ENCODE data around the gene SHH. TPM values are rescaled to one million over a fixed set of nuclear protein-coding genes. Genes with fewer than 3 reads are reported as not detected.

SHH gene
- polyA plus RNA-seq, 1 donor from 2014 or later = 1.5 TPM

DNA sequence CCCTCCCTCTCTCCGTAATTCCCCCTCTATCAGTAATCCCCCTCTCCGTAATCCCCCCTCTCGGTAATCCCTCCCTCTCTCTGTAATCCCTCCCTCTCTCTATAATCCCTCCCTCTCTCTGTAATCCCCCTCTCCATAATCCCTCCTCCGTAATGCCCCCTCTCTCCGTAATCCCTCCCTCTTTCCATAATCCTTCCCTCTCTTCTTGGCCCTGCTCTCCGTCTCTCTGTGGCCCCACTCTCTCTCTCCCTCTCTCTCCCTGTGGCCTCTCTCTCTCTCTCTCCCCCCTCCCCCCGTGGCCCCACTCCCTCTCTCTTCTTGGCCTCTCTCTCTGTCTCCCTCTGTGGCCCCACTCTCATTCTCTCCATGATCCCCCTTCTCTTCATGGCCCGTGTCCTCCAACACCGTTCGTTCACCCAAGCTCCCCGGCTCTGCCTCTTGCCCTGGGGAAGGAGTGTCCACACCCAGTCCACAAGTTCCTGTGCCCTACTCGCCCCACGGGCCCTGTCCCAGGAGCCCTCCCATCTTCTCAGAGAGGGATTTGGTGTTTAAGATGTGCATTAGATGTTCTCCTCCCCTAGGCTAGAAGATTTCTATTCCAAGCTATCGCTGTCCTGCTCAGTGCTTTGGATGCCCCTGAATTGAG, 19.8 kb downstream of the SHH start:
- no peaks in the 10 kb centered on the region for H4K20me1 ChIP-seq (ENCODE audit: insufficient read depth)
- H3K4me2 ChIP-seq (ENCODE audit: low read length) = no peak overlapping the region
- no peak overlapping the region for H3K27ac ChIP-seq (ENCODE audit: low read length)
- H3K27me3 ChIP-seq (ENCODE audit: insufficient read depth, low read depth, low read length) = peaks cover 17% of the 10 kb centered on the region
- no peak for TF ChIP-seq EP300 (conservative IDR thresholded peaks at IDR 0.05; ENCODE audit: poor library complexity, severe bottlenecking)
- no peak for TF ChIP-seq MXI1 (conservative IDR thresholded peaks at IDR 0.05; ENCODE audit: poor library complexity, severe bottlenecking)
- TF ChIP-seq EZH2 (IDR thresholded peaks at IDR 0.05; ENCODE audit: borderline replicate concordance, insufficient read depth, low read length, poor library complexity, severe bottlenecking) = no peak
- no peak overlapping the region for H2AFZ ChIP-seq (ENCODE audit: low read depth, low read length)
- no peaks in the 10 kb centered on the region for H3K9me2 ChIP-seq (ENCODE audit: insufficient read depth, low read length)
- no peaks in the 10 kb centered on the region for H3K79me2 ChIP-seq (replicated peaks; ENCODE audit: insufficient read depth, low read length)
- no peak overlapping the region for H3K9ac ChIP-seq (ENCODE audit: low read length)
- no peak overlapping the region for H3K4me3 ChIP-seq (ENCODE audit: low read length)
- H3K9me3 ChIP-seq (ENCODE audit: low read length) = no peaks in the 10 kb centered on the region
- H3K36me3 ChIP-seq (ENCODE audit: insufficient read depth, low read length) = no peaks in the 10 kb centered on the region
- H3F3A ChIP-seq (ENCODE audit: insufficient read depth, low read length, poor library complexity, severe bottlenecking) = no peaks in the 10 kb centered on the region

GRCh38 chr7:155791836-155792235, 20.4 kb downstream of the SHH start:
- no peak overlapping the region for H3K27ac ChIP-seq (ENCODE audit: low read length)
- peaks cover 20% of the 10 kb centered on the region for H3K27me3 ChIP-seq (ENCODE audit: insufficient read depth, low read depth, low read length)
- H3K4me2 ChIP-seq (ENCODE audit: low read length) = no peak overlapping the region
- H3K9me3 ChIP-seq (ENCODE audit: low read length) = no peaks in the 10 kb centered on the region
- H3K9me2 ChIP-seq (ENCODE audit: insufficient read depth, low read length) = no peaks in the 10 kb centered on the region
- no peak overlapping the region for H3K4me3 ChIP-seq (ENCODE audit: low read length)
- no peak for TF ChIP-seq RAD21 (conservative IDR thresholded peaks at IDR 0.05)
- no peak for TF ChIP-seq SMC3 (conservative IDR thresholded peaks at IDR 0.05; ENCODE audit: poor library complexity)
- no peak for TF ChIP-seq EP300 (conservative IDR thresholded peaks at IDR 0.05; ENCODE audit: poor library complexity, severe bottlenecking)
- TF ChIP-seq MXI1 (conservative IDR thresholded peaks at IDR 0.05; ENCODE audit: poor library complexity, severe bottlenecking) = no peak
- no peak for TF ChIP-seq POLR2AphosphoS5 (IDR thresholded peaks at IDR 0.05)
- no peak for TF ChIP-seq EZH2 (IDR thresholded peaks at IDR 0.05; ENCODE audit: borderline replicate concordance, insufficient read depth, low read length, poor library complexity, severe bottlenecking)
- H2AFZ ChIP-seq (ENCODE audit: low read depth, low read length) = no peak overlapping the region
- H3K9ac ChIP-seq (ENCODE audit: low read length) = no peak overlapping the region
- H4K20me1 ChIP-seq (ENCODE audit: insufficient read depth) = no peaks in the 10 kb centered on the region
- H3K36me3 ChIP-seq (ENCODE audit: insufficient read depth, low read length) = no peaks in the 10 kb centered on the region
- H3K79me2 ChIP-seq (replicated peaks; ENCODE audit: insufficient read depth, low read length) = no peaks in the 10 kb centered on the region
- H3F3A ChIP-seq (ENCODE audit: insufficient read depth, low read length, poor library complexity, severe bottlenecking) = no peaks in the 10 kb centered on the region

DNA sequence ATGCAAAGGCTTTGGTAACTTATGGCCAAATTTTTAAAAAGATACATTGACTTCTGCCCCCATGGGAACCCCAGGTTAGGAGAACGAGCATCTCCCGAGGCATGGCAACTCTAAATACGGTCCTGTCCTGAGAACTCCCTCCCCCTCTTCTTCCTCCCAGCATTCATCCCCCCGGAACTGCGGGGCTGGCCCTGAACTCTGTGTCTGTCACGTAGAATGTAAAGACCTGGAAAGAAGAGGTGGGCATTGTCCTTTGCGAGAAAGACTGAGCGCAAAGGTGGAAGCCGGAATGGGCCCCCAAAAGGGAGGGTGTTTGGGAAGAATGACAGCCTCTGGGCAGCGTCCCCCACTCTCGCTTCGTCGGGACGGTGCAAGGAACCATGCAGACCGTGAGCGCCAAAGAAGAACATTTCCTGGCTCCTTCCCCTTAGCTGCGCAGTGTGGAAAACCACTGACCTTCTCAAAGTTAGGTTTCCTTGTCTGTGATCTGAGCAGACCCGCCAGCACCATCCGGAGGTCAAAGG, 21.0 kb downstream of the SHH start:
- Histone ChIP-seq H4K20me1 (ENCODE audit: insufficient read depth) (no peaks in the 10 kb centered on the region), H3K9me3 (ENCODE audit: low read length) (no peaks in the 10 kb centered on the region), H3F3A (ENCODE audit: insufficient read depth, low read length, poor library complexity, severe bottlenecking) (no peaks in the 10 kb centered on the region), H3K9ac (ENCODE audit: low read length) (no peak overlapping the region), H3K4me2 (ENCODE audit: low read length) (no peak overlapping the region), H3K9me2 (ENCODE audit: insufficient read depth, low read length) (no peaks in the 10 kb centered on the region), H3K4me3 (ENCODE audit: low read length) (no peak overlapping the region), H3K79me2 (replicated peaks; ENCODE audit: insufficient read depth, low read length) (no peaks in the 10 kb centered on the region), H2AFZ (ENCODE audit: low read depth, low read length) (no peak overlapping the region), H3K27ac (ENCODE audit: low read length) (no peak overlapping the region), H3K27me3 (ENCODE audit: insufficient read depth, low read depth, low read length) (peaks cover 20% of the 10 kb centered on the region), H3K36me3 (ENCODE audit: insufficient read depth, low read length) (no peaks in the 10 kb centered on the region)
- TF ChIP-seq, protein P1, sequence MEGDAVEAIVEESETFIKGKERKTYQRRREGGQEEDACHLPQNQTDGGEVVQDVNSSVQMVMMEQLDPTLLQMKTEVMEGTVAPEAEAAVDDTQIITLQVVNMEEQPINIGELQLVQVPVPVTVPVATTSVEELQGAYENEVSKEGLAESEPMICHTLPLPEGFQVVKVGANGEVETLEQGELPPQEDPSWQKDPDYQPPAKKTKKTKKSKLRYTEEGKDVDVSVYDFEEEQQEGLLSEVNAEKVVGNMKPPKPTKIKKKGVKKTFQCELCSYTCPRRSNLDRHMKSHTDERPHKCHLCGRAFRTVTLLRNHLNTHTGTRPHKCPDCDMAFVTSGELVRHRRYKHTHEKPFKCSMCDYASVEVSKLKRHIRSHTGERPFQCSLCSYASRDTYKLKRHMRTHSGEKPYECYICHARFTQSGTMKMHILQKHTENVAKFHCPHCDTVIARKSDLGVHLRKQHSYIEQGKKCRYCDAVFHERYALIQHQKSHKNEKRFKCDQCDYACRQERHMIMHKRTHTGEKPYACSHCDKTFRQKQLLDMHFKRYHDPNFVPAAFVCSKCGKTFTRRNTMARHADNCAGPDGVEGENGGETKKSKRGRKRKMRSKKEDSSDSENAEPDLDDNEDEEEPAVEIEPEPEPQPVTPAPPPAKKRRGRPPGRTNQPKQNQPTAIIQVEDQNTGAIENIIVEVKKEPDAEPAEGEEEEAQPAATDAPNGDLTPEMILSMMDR (IDR thresholded peaks at IDR 0.05; ENCODE audit: poor library complexity, severe bottlenecking) = no peak
